H1 (cell line): ENCODE results near the gene DYNLT2B. TPM values are rescaled to one million over a fixed set of nuclear protein-coding genes. Genes with fewer than 3 reads are reported as not detected.

Source experiments
- CTCF ChIA-PET: fragments of 300-600 bp; sonication (Branson Sonifier 250); formaldehyde crosslinking; loops from one replicate; lab custom pipeline; 2021; ENCODE audit not compliant: partially characterized antibody; lab: Charles Lee
- POLR2A ChIA-PET: fragments of 300-600 bp; sonication (Branson Sonifier 250); formaldehyde crosslinking; loops from one replicate; lab custom pipeline; 2021; ENCODE audit warnings: inconsistent platforms; ENCODE audit not compliant: partially characterized antibody; lab: Charles Lee
- DNase-seq, 2 experiments: peaks; one replicate each; pipeline versions ENCODE4 v3.0.0 to v3.0.0-alpha.2; 2010 to 2022; ENCODE audit warnings: low spot score in 2 of 2, low read depth in 1 of 2, mixed read lengths in 1 of 2
- FAIRE-seq: peaks from 2 replicates; lab custom pipeline; 2011; peaks lifted over from hg19 to GRCh38; lab: Jason Lieb, UNC
- H2AFZ ChIP-seq: 2 replicates; pipeline ENCODE4 v1.8.1; 2012; ENCODE audit warnings: low read length, inconsistent platforms
- H2AK5ac ChIP-seq: 2 replicates; pipeline ENCODE4 v1.6.1; 2013; ENCODE audit warnings: low read depth, low read length
- H2BK120ac ChIP-seq: replicated peaks from 2 replicates; pipeline ENCODE3; 2013; ENCODE audit warnings: low read depth, low read length, inconsistent platforms
- H2BK12ac ChIP-seq: 2 replicates; pipeline ENCODE4 v1.6.1; 2013; ENCODE audit warnings: low read depth, low read length
- H2BK15ac ChIP-seq: 2 replicates; pipeline ENCODE4 v1.6.1; 2013; ENCODE audit warnings: low read length
- H2BK20ac ChIP-seq: 2 replicates; pipeline ENCODE4 v1.6.1; 2013; ENCODE audit warnings: low read length
- H2BK5ac ChIP-seq: 2 replicates; pipeline ENCODE4 v1.6.1; 2013; ENCODE audit warnings: low read depth, low read length
- H3K14ac ChIP-seq: 2 replicates; pipeline ENCODE4 v1.6.1; 2013; ENCODE audit warnings: inconsistent platforms; ENCODE audit not compliant: insufficient read length
- H3K18ac ChIP-seq: 2 replicates; pipeline ENCODE4 v1.6.1; 2013; ENCODE audit warnings: low read length; ENCODE audit errors: extremely low read depth
- H3K23ac ChIP-seq: 2 replicates; pipeline ENCODE4 v1.6.1; 2013; ENCODE audit warnings: inconsistent platforms; ENCODE audit not compliant: insufficient read length
- H3K23me2 ChIP-seq: 2 replicates; pipeline ENCODE4 v1.6.1; 2013; ENCODE audit warnings: low read depth, low read length
- H3K27ac ChIP-seq: 2 replicates; pipeline ENCODE4 v1.6.1; 2011; ENCODE audit warnings: low read depth, low read length, inconsistent platforms
- H3K27me3 ChIP-seq, 4 experiments: replicated peaks in 1 of 4; 1 replicate in 1 of 4; 2 replicates in 3 of 4; pipeline versions ENCODE4 v1.6.1 to v1.8.1; 2011 to 2013; ENCODE audit warnings: low read length in 3 of 4, mild to moderate bottlenecking in 3 of 4, inconsistent platforms in 2 of 4, mixed read lengths in 2 of 4, moderate library complexity in 1 of 4; ENCODE audit not compliant: control insufficient read depth in 3 of 4, insufficient read depth in 3 of 4; ENCODE audit errors: extremely low read depth in 1 of 4
- H3K36me3 ChIP-seq, 4 experiments: 2 replicates each; pipeline versions ENCODE4 v1.6.1 to v1.8.1; 2011 to 2013; ENCODE audit warnings: mild to moderate bottlenecking in 4 of 4, low read length in 3 of 4, moderate library complexity in 2 of 4, control low read depth in 1 of 4, inconsistent platforms in 1 of 4; ENCODE audit not compliant: insufficient read depth in 4 of 4, control insufficient read depth in 2 of 4
- H3K4ac ChIP-seq: replicated peaks from 2 replicates; pipeline ENCODE3; 2013; ENCODE audit warnings: low read length, low read depth, mixed read lengths, inconsistent platforms; ENCODE audit not compliant: insufficient read length
- H3K4me1 ChIP-seq, 4 experiments: replicated peaks in 1 of 4; 1 replicate in 1 of 4; 2 replicates in 3 of 4; pipeline versions ENCODE4 v1.6.1 to v1.8.1; 2011 to 2013; ENCODE audit warnings: low read length in 3 of 4, inconsistent platforms in 2 of 4, mixed read lengths in 1 of 4; ENCODE audit not compliant: insufficient read depth in 4 of 4, control insufficient read depth in 3 of 4
- H3K4me2 ChIP-seq, 2 experiments: 2 replicates each; pipeline versions ENCODE4 v1.6.1 to v1.8.1; 2011 to 2013; ENCODE audit warnings: low read depth in 2 of 2, low read length in 2 of 2, control low read depth in 1 of 2, inconsistent platforms in 1 of 2, mild to moderate bottlenecking in 1 of 2; ENCODE audit not compliant: insufficient read depth in 1 of 2
- H3K4me3 ChIP-seq, 4 experiments: fragments of 200-600, 300-600 bp in 1 of 4; sonication (generic), shearing (Covaris generic), sonication (Bioruptor Twin) in 1 of 4; 2 replicates each; pipeline versions ENCODE4 v1.5.1 to v1.8.1; 2011 to 2016; ENCODE audit warnings: low read length in 4 of 4, low read depth in 3 of 4, control low read depth in 2 of 4, inconsistent platforms in 2 of 4, mild to moderate bottlenecking in 2 of 4, mixed read lengths in 1 of 4, moderate library complexity in 1 of 4; ENCODE audit not compliant: insufficient read depth in 2 of 4; ENCODE audit errors: extremely low read depth in 1 of 4
- H3K56ac ChIP-seq: replicated peaks from 2 replicates; pipeline ENCODE3; 2013; ENCODE audit warnings: low read depth, mild to moderate bottlenecking, mixed read lengths, low read length, inconsistent platforms; ENCODE audit not compliant: insufficient read length
- H3K79me1 ChIP-seq: 2 replicates; pipeline ENCODE4 v1.6.1; 2013; ENCODE audit warnings: low read depth, low read length, control low read depth
- H3K79me2 ChIP-seq, 2 experiments: 2 replicates each; pipeline versions ENCODE4 v1.6.1 to v1.8.1; 2012 to 2013; ENCODE audit warnings: low read length in 2 of 2, mild to moderate bottlenecking in 2 of 2, inconsistent platforms in 1 of 2; ENCODE audit not compliant: insufficient read depth in 2 of 2, control insufficient read depth in 1 of 2
- H3K9ac ChIP-seq, 4 experiments: replicated peaks in 1 of 4; 1 replicate in 1 of 4; 2 replicates in 3 of 4; pipeline versions ENCODE4 v1.6.1 to v1.8.1; 2011 to 2013; ENCODE audit warnings: low read depth in 3 of 4, low read length in 3 of 4, control low read depth in 2 of 4, mild to moderate bottlenecking in 2 of 4, moderate library complexity in 2 of 4, inconsistent platforms in 1 of 4; ENCODE audit errors: extremely low read depth in 1 of 4
- H3K9me3 ChIP-seq, 2 experiments: 2 replicates each; pipeline versions ENCODE4 v1.6.1 to v1.8.1; 2012 to 2013; ENCODE audit warnings: mild to moderate bottlenecking in 2 of 2, moderate library complexity in 2 of 2, control low read depth in 1 of 2, inconsistent platforms in 1 of 2, low read depth in 1 of 2, low read length in 1 of 2, mixed read lengths in 1 of 2; ENCODE audit not compliant: insufficient read depth in 2 of 2
- H4K20me1 ChIP-seq, 2 experiments: replicated peaks in 1 of 2; 2 replicates each; pipeline versions ENCODE3 to v1.8.1; 2011 to 2013; ENCODE audit warnings: inconsistent platforms in 2 of 2, low read length in 2 of 2, mild to moderate bottlenecking in 1 of 2; ENCODE audit not compliant: insufficient read depth in 2 of 2, control insufficient read depth in 1 of 2
- H4K5ac ChIP-seq: 2 replicates; pipeline ENCODE4 v1.6.1; 2013; ENCODE audit warnings: low read length, low read depth, mixed read lengths, inconsistent platforms; ENCODE audit not compliant: insufficient read length
- H4K8ac ChIP-seq: 2 replicates; pipeline ENCODE4 v1.8.0; 2013; ENCODE audit warnings: mild to moderate bottlenecking, moderate library complexity, low read length, inconsistent platforms; ENCODE audit not compliant: insufficient read depth; ENCODE audit errors: extremely low read depth
- H4K91ac ChIP-seq: replicated peaks from 2 replicates; pipeline ENCODE3; 2013; ENCODE audit warnings: low read length, mixed read lengths, inconsistent platforms; ENCODE audit not compliant: insufficient read length
- CBX5 ChIP-seq: fragments of 300-800, 300-1000 bp; sonication (generic); IDR thresholded peaks from 2 replicates; pipeline ENCODE4 v1.7.1; 2016; ENCODE audit warnings: antibody characterized with exemption, low read length, low read depth
- CEBPB ChIP-seq: IDR thresholded peaks from 2 replicates; pipeline ENCODE4 v1.6.1; 2012; ENCODE audit warnings: low read depth, low read length
- CHD1 ChIP-seq: IDR thresholded peaks from 2 replicates; pipeline ENCODE4 v1.6.1; 2012; ENCODE audit warnings: low read depth, low read length, improper control_type of control experiment
- GTF2F1 ChIP-seq: IDR thresholded peaks from 2 replicates; pipeline ENCODE4 v1.6.1; 2012; ENCODE audit warnings: low read depth, low read length, improper control_type of control experiment, borderline replicate concordance
- HDAC6 ChIP-seq: IDR thresholded peaks from one replicate; pipeline ENCODE4 v1.7.1; 2012; ENCODE audit warnings: low read depth, mild to moderate bottlenecking, inconsistent platforms, low read length, moderate library complexity
- KDM5A ChIP-seq: fragments of 200-600 bp; IDR thresholded peaks from 2 replicates; pipeline ENCODE4 v1.7.1; 2012; ENCODE audit warnings: mild to moderate bottlenecking, low read length, inconsistent platforms, mixed read lengths
- MAX ChIP-seq: IDR thresholded peaks from 2 replicates; pipeline ENCODE4 v1.6.1; 2012; ENCODE audit warnings: inconsistent platforms
- POLR2AphosphoS5 ChIP-seq: IDR thresholded peaks from 2 replicates; pipeline ENCODE4 v1.6.1; 2011; ENCODE audit warnings: low read depth, low read length
- RAD21 ChIP-seq, 2 experiments: IDR thresholded peaks in 1 of 2; conservative IDR thresholded peaks in 1 of 2; 2 replicates each; pipeline ENCODE4 v1.6.1; 2011; ENCODE audit warnings: low read depth in 2 of 2, low read length in 2 of 2, improper control_type of control experiment in 1 of 2, inconsistent platforms in 1 of 2, mild to moderate bottlenecking in 1 of 2, moderate library complexity in 1 of 2
- RXRA ChIP-seq: IDR thresholded peaks from 2 replicates; pipeline ENCODE4 v1.6.1; 2011; ENCODE audit warnings: low read depth, mild to moderate bottlenecking, low read length, moderate library complexity; ENCODE audit not compliant: insufficient read depth
- SIRT6 ChIP-seq: IDR thresholded peaks from one replicate; pipeline ENCODE4 v1.7.1; 2012; ENCODE audit warnings: low read length, inconsistent platforms
- SP1 ChIP-seq: IDR thresholded peaks from 2 replicates; pipeline ENCODE4 v1.6.1; 2011; ENCODE audit warnings: low read depth, low read length
- SRF ChIP-seq: IDR thresholded peaks from 2 replicates; pipeline ENCODE4 v1.6.1; 2011; ENCODE audit warnings: mild to moderate bottlenecking, low read depth, low read length, moderate library complexity
- TAF1 ChIP-seq: IDR thresholded peaks from 2 replicates; pipeline ENCODE4 v1.6.1; 2011; ENCODE audit warnings: mild to moderate bottlenecking, low read depth, low read length
- TBP ChIP-seq: IDR thresholded peaks from 2 replicates; pipeline ENCODE4 v1.6.1; 2011; ENCODE audit warnings: low read depth, low read length, improper control_type of control experiment
- YY1 ChIP-seq: IDR thresholded peaks from 2 replicates; pipeline ENCODE4 v1.6.1; 2011; ENCODE audit warnings: low read depth, mild to moderate bottlenecking, low read length
- WGBS, 2 experiments: shearing (Covaris generic) in 1 of 2; methylation state at CpG; one replicate each; pipeline versions ENCODE4 v1.1.6 to v1.1.7; 2013 to 2015; ENCODE audit warnings: low lambda C conversion rate in 2 of 2, mixed read lengths in 2 of 2, inconsistent platforms in 1 of 2, low coverage in 1 of 2, missing lambda C conversion rate in 1 of 2; ENCODE audit not compliant: insufficient replicate concordance in 2 of 2, insufficient coverage in 1 of 2, insufficient read length in 1 of 2; ENCODE audit errors: extremely low coverage in 1 of 2, missing lambda C conversion rate in 1 of 2; 5-methylcytosine and 5-hydroxymethylcytosine counted together
- polyA plus RNA-seq, 7 experiments: library from polyadenylated mRNA; depleted of rRNA in 3 of 7; stranded (reverse) in 5 of 7; unstranded in 2 of 7; fragments of >200 nt in 5 of 7; fragments of 200-250 nt in 2 of 7; gene quantifications; 1 replicate in 5 of 7; 2 replicates in 1 of 7; 4 replicates in 1 of 7; pipeline versions ENCODE4 v1.2.1 to v1.2.3, GENCODE V29; 2011 to 2013; ENCODE audit warnings: missing spikeins in 2 of 7, mixed read lengths in 2 of 7
- total RNA-seq: library from RNA; stranded (reverse); fragmentation: NEBNext Ultra II Directional; extraction: Animal tissue kit (Norgen Biotek cat#: 25700); gene quantifications from 2 replicates; pipeline ENCODE4 v1.2.1, GENCODE V29; 2021

Gene DYNLT2B
- total and polyA plus RNA-seq, 2 of the 8 experiments (the other 6 are each of a cell fraction or from before 2014, with no cell fraction given) = 10.9 to 22.2 TPM

GRCh38 chr3:196357905-196358304, 39.9 kb upstream of the DYNLT2B start:
- DNase-seq (no peak), FAIRE-seq (no peak)
- Histone ChIP-seq H2BK12ac (no peak overlapping the region), H3K14ac (no peak overlapping the region), H2BK5ac (no peak overlapping the region), H2AFZ (no peak overlapping the region), H3K79me1 (peaks cover 3% of the 10 kb centered on the region; the same call in 1 of the 2 replicates), H2BK15ac (no peak overlapping the region), H3K18ac (no peak overlapping the region), H3K23me2 (no peaks in the 10 kb centered on the region), H4K20me1 (peaks cover 0 to 3% of the 10 kb centered on the region in 2 experiments), H3K9ac (no peak overlapping the region), H3K4ac (no peak overlapping the region), H2BK20ac (no peak overlapping the region), H2AK5ac (no peak overlapping the region), H3K56ac (no peak overlapping the region), H3K4me1 (no peaks in the 10 kb centered on the region), H3K27ac (no peak overlapping the region), H3K4me3 (no peak overlapping the region), H3K27me3 (no peaks in the 10 kb centered on the region), H2BK120ac (no peak overlapping the region), H4K8ac (no peak overlapping the region), H4K91ac (no peak overlapping the region), H3K4me2 (no peak overlapping the region), H3K79me2 (no peaks in the 10 kb centered on the region), H3K36me3 (peaks cover 18 to 74% (median 36%) of the 10 kb centered on the region in 4 experiments), H3K9me3 (no peaks in the 10 kb centered on the region), H4K5ac (no peak overlapping the region), H3K23ac (no peak overlapping the region)
- WGBS, 2 experiments = 98% methylated on average over 7 of the region's 7 CpGs; no CpG with 5 or more reads in 1 of the 2 experiments
- ChIA-PET POLR2A (no interaction called here), CTCF (interaction anchor here (1.0 kb wide), 1 partner anchor 58 kb away, joined by 3 read pairs; no protein-coding TSS in a partner anchor)
- no peak for TF ChIP-seq GTF2F1
- no peak for TF ChIP-seq KDM5A
- no peak for TF ChIP-seq YY1
- TF ChIP-seq RXRA = no peak
- TF ChIP-seq MAX = no peak
- no peak for TF ChIP-seq HDAC6
- TF ChIP-seq SIRT6 = no peak
- no peak for TF ChIP-seq TBP
- no peak for TF ChIP-seq POLR2AphosphoS5
- TF ChIP-seq TAF1 = no peak
- no peak for TF ChIP-seq CEBPB
- no peak for TF ChIP-seq CHD1
- no peak for TF ChIP-seq CBX5
- TF ChIP-seq RAD21 (IDR thresholded peaks at IDR 0.05 in 1 of 2, conservative IDR thresholded peaks at IDR 0.05 in 1 of 2; ENCODE audit: low read depth in 2 of 2, low read length in 2 of 2) = no peak
- no peak for TF ChIP-seq SP1
- no peak for TF ChIP-seq SRF
